ENCODE data around the gene PAQR5.
"Not testable (repeated sequence)": the region's sequence is repeated elsewhere in the genome, so short reads cannot be mapped to it uniquely, and the experiment has no call there.

PAQR5 gene, protein sequence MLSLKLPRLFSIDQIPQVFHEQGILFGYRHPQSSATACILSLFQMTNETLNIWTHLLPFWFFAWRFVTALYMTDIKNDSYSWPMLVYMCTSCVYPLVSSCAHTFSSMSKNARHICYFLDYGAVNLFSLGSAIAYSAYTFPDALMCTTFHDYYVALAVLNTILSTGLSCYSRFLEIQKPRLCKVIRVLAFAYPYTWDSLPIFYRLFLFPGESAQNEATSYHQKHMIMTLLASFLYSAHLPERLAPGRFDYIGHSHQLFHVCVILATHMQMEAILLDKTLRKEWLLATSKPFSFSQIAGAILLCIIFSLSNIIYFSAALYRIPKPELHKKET

DNA sequence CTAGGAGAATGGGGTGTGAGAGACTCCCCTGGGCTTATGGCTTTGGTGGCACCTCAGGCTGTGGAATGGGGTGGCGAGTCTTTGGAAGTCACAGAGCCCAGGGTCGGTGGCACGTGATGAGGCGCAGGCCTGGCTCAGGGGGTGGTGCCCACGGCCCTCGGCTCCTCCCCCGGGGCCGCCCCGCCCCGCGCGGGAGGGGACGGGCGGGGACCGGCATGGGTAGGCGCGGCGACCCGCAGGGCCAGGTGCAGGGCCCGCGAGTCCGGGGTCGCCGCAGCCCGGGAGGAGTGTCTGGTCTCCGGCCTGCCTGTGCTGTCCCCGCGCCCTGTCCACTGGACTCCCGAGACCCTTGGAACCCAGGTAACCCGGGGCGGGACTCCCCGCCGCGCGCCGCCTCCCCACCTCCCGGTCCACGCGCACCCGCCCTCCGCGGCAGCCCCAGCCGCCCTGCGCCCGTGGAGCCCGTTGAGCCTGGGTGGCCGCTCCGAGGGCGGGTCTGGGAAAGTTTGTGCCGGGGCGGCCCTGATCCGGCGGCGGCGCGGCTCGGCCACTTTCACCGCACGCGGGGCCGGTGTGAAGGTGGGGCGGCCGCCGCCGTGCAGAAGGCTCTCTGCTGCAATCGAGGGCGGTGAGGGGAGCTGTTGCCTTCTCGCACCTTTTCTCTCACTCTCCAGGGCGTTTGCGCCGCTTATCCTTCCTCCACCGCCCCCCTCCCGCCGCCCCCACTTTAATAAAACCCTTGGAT lies at the start of gene PAQR5:
Gene PAQR5, plus strand, starts transcription at position 216 of the 745 bp plus-strand sequence. CDS start 61,169 bp downstream, outside the sequence.
- no peak for DNase-seq (ENCODE audit: low read depth in 2 of 2)

DNA sequence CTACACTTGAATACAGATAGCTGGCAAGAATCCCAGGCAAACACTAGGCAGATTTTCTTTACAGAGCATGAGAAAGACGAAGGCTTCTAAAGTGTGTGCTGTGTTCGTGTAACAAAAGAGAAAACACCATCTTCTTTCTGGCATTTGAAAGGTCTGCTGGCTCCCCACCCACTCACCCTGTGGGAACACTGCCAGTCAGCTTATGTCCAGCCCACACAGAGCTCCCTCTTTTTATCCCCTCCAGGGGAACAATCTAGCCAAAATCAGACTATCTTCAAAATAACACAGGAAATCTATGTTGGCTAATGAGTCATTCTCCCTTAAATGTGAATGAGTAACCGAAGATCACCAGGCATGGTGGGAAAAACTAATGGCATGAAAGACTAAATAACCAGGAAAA lies 45.6 kb upstream of the PAQR5 start:
- no peak for DNase-seq (ENCODE audit: low read depth in 2 of 2)

DNA sequence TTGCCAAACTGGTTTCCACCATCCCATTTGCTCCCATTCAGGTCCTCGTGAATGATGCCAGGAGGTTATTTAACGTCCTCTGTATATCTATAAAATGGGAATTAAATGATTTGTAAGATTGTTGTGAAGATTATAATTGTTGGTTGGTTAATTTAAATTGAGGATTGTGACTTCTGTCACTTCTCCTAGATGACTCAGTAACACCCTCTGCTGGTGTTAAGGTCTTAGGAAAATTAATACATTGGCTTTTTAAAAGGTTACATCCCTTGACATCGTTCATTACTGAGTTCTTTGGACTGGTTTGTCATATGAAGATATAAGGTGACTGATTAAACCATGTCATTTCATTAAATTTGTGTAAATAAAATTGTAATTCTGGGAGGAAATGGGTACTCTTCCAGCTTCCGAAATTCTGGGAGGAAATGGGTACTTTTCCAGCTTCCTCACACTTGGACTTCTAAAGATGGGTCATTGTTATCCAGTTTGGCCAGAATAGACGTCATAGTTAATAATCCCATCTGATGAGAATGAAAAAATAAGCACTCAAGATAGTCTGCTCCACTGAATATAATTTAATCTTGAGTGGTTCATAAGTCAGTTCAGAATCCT lies 33.3 kb upstream of the PAQR5 start:
- no peak for DNase-seq (ENCODE audit: low read depth in 2 of 2)

DNA sequence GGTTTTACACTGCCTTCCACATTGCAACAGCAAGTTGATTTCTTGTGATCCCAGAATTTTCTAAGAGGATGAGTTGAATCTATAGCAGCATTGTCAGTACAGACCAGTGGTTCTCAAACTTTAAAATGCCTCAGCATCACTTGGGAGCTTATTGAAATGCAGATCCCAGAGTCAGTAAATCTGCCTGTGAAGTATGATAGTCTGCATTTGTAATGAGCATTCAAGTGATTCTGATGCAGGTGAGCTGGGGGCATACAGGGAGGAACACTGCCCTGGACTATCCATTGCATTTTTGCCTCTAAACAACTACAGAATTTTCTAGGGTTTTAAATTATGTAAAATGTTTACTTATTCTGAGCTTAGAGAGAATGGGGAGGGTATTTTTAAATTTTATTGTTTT lies 27.5 kb upstream of the PAQR5 start:
- DNase-seq (ENCODE audit: low read depth in 2 of 2), result no peak

DNA sequence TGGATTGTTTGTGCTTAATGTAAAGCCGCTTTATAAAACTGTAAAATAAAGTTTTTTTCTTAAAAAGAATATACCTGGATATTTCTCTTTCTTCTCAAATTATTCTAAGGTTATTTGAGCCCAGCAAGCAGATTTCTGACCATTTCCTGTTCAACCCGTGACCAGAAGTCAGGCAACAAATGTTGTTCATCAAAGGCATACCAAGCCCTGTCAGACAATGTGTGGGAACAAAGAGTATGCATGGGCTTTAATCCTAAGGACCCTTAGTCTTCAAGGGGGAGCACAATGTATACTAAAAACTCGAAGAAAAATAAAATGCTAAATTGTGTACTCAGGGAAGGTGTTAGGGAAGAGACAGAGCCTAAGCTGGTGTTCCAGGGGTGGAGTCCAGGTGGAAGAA lies 26.6 kb upstream of the PAQR5 start:
- DNase-seq (ENCODE audit: low read depth in 2 of 2), result no peak

DNA sequence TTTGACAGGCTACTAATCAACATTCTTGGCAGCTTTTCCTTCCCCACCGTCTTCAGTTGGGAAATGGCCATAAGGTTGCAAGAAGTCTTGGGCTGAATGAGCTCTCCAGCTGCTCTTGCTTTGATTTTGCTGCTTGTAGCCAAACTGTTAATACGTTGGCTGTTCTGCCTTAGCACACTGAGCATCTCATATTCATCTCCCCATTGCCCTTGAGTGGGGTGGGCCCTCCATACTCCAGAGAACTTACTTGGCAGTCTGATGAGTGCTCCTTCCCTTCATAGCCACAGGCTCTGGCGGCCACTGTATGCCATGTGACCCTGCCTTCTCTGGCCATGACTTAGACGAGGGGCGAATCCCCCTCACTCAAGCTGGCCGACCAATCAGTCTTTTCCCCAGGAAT lies 25.8 kb upstream of the PAQR5 start:
- no peak for DNase-seq (ENCODE audit: low read depth in 2 of 2)

DNA sequence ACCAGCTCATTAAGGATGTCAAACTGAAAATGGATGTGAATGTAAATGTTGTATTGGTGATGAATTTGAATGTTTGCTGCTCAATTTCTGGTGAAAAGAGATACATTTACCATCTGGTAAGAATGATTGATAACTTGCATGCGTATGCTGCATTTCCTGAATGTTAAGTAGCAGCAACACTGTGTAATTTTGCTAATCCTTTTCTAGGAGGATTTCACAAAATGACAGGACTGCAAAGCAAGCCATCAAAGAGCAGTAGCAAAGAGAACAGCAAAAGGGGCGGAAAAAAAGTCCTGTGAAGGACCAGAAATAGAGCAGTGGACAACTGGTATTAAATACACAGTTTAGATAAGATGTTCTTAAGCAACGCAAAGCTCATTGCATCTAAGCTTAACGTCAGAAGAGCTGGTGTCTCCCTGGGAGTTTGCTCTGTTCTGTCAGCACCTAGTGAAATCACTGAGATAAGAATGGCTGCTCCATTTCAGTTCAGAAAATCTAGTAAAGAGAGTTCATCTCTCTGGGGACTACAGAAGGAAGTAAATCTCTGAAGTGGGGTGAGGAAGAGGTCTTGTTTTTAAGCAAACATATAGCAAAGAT lies 23.5 kb upstream of the PAQR5 start:
- no peak for DNase-seq (ENCODE audit: low read depth in 2 of 2)

DNA sequence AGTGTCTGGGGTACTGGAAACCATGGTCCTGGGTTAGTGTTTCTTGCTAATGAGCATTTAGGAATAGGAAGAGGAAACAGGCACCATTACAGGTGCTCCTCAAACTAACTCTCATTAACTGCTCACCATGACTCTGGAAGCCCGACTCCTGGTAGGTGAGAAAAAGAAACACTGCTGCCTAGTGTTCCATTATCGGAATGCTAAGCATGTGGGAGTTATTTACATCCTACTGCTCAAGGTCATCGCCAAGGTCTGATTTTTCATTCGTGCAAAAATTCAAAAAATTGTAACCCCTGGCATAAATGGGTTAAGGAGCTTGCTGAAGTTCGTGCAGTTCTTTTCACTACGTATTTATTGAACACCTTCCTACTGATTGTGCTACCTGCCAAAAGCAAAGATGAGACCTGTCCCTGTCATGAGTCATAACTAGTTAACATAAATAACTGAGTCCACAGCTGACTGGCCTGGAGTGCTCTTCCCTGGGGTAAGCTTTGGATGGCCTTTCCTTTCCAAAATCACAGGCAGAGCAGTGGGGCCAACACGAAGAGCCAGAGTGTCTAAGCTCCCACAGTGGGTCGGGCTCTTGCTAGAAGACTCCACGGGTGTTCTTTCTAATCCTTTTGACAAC lies 22.7 kb upstream of the PAQR5 start:
- DNase-seq (ENCODE audit: low read depth in 2 of 2), result no peak

DNA sequence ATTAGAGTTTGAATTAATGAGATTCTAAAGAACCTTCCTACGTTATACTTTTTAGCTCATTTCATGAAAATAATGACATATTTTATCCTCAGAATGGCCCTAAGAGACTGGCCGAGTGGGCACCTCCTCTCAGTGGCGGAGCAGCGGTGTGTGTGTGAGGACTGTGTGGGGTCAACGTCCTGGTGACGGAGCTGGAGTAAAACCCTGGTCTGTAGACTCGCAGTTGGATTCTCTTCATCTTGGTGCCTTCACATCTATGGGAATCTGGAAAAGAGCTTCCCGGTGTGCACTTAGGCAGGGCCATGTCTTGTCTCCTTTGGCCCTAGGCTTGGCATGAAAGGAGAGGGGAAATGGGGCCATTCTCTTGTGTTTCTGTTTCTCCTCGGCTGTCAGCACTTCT lies 21.4 kb upstream of the PAQR5 start:
- DNase-seq (ENCODE audit: low read depth in 2 of 2), result no peak

DNA sequence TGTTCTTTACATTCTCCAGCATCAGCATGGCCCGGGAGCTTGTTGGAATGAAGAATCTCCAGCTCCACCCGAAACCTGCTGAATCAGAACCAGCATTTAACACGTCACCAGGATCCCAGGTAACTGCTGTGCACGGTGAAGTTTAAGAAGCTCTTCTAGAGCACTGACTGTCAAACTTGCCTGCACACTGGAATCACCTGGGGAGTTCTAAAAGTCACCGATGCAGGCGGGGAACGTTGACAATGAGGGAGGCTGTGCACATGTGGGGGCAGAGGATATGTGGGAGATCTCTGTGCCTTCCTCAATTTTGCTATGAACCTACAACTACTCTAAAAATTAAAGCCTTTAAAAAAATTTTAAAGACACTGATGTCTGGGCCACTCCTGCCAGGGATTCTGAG lies 19.1 kb upstream of the PAQR5 start:
- DNase-seq (ENCODE audit: low read depth in 2 of 2), result no peak

DNA sequence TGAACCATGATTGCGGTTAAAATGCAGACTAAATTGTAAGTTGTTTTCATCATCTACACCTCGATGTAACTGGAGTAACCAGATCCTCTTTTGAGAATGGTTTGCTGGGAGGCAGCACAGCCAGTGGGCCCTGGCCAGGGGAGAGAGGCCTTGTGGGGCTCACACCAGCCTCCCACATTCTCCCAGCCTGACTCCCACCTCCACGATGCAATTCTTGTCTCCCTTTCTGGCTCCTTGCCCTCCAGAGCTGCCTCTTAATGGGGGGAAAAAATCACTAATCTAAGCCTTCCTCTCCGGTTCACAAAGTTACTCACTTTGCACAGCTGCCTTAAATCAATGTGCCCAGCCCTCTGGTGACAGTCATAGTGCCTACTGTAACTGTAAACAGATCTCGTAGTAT lies 17.9 kb upstream of the PAQR5 start:
- no peak for DNase-seq (ENCODE audit: low read depth in 2 of 2)

DNA sequence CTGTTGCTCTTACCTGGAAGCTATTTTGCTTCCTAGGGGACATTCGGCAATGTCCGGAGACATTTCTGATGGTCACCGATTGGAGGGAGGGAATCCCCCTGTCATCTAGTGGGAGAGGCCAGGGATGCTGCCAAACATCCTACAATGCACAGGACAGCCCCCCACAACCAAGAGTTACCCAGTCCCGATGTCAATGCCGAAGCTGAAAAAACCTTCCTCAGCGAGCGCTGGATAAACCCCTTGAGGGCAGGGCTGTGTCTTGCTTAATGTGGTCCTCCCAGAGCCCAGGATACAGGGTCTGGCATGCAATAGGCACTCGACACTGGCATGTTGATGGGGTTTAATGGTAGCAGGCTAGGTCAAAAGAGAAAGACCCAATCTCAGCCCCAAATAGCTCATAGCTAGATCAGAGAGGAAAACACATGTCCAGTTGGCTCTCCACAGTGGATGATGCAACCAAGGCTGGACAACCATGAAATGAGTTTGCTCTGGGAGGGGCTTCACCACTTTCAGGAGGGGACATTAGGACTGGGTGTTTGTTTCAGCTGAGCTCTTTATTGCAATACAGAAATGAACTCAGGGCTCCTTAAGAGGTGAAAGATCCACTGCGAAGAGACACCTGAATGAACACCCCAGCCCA lies 16.5 kb upstream of the PAQR5 start:
- no peak for DNase-seq (ENCODE audit: low read depth in 2 of 2)

DNA sequence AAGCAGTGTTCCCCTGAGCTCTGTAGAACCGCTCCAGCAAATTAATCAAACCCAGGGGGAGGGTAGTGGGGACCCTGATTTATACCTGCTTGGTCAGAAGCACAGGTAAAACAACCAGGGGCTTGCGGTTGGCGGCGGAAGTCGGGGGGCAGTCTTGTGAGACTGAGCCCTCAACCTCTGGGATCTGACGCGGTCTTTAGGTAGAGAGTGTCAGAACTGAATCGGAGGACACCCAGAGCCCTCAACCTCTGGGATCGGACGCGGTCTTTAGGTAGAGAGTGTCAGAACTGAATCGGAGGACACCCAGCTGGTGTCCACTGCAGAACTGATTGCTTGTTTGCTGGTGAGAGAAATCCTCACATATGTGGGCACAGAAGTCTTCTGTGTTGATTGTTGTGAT lies 12.9 kb upstream of the PAQR5 start:
- DNase-seq (ENCODE audit: low read depth in 2 of 2), result no peak

DNA sequence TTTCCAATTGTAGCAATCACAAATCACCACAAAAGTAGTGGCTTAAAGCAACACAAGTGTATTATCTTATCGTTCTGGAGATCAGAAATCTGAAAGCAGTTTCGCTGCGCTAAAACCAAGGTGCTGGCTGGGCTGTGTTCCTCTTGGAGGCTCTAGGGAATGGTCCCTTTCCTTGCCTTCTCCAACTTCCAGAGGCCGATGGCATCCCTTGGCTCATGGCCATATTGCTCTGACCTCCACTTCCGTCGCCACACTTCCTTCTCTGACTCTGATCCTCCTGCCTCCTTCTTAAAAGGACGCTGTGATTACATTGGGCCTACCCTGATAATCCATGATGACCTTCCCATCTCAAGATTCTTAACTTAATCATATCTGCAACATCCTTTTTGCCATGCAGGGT lies 10.7 kb upstream of the PAQR5 start:
- no peak for DNase-seq (ENCODE audit: low read depth in 2 of 2)

DNA sequence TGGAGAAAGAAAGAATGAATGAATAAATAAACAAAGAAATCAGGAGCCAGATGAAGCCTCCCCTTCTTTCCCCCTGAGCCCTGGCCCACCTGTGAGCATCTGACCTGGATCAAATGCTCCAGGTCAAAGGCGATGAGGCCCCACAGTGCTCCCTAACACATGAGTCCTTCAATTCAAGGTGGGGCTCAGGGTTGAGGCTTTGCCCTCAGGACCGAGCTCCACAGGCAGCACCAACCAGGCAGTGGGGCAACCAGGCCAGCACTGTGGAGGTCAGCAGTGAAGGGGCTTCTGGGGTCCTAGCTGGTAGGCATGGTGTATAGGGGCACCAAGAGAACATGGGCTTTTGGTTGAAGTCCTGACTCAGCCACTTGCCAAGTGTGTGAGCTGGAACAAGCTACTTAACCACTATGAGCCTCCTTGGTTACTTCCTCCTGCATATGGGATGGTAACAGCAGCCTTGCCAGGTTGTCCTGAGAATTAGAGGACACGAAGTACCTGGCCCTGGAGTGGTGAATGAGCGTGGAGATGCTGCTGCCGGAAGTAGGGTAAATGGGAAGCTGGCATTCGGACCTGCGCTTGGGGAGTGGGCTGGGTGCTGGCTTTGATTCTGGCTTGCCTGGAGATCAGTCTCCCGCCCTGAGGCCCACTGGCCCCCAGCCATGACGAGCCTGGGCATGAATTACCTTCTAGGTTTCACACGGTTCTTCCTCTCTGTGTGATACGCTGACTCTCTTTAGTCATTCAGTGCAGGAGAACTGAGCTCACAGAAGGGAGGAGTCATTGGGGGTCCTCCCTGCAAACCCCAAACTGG lies 10.0 kb upstream of the PAQR5 start:
- DNase-seq (ENCODE audit: low read depth in 2 of 2), result no peak

DNA sequence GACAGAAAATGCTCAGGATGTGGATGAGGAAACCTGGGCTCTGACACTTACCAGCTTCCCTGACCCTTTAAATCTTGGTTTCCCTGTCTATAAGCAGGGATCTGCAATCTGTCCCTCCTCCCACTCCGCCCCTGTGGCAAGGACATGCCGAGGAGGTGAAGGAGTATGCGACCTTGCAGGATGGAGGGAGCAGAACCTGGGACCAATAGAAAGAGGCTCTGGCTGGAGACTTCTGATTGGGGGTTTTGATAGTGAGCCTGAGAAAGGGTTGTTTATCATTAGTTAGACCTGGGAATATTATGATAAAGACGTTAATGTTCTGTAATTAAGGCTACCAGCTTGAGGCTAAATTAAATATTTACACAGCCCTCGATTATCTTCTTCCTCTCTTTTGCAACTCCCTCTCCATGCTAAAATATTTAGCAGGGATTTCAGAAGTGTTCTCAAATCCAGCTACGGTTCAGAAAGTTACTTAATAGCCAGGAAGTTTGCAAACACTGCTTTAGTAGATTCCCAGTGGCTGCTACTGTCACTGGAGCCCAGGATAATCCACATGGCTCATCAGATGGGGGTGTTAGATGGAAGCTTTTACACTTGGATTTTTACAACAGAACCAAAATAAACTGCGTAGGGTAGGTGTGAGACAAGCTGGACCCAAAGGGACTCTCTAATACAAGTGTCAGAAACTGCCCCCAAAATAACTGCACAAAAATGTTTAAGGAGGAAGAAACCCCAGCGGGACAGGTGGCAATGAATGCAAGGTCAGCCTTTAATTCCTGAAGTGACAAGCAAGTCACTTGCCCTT lies 9.2 kb upstream of the PAQR5 start:
- no peak for DNase-seq (ENCODE audit: low read depth in 2 of 2)

DNA sequence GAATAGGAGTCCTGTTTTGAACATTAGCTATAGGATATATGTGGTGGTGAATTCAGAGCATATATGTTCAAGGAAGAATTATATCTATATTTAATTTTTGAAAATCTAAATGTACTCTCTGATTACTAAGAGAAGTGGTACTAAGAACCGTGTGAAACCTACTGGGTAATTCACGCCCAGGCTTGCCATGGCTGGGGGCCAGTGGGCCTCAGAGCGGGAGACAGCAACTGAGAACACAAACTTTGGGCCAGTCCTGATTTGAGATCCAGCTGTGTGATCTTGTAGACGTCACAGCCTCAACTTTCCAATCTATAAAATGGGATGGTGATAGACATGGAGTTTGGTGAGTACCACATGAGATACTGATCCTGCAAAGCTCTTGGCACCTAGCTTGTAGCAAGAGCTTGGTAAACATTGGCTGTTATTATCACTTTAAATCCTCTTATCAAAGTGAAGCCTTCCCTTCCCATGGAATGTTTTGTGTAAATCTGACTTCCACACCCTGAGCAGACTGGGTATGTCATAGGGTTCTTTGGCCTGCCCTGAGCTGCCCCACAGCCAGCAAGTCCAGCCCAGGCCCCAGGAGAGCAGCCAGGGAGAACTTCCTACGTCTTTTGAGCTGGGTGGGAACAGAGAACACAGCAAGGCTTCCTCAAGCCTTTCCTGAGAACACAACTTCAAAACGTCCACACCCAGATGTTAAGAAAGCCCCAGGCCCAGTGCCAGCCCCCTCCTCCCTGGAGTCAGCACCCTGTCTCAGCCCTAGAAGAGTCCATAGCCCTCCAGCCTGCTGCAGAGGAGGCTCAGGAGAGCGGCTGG lies 8.2 kb upstream of the PAQR5 start:
- no peak for DNase-seq (ENCODE audit: low read depth in 2 of 2)

DNA sequence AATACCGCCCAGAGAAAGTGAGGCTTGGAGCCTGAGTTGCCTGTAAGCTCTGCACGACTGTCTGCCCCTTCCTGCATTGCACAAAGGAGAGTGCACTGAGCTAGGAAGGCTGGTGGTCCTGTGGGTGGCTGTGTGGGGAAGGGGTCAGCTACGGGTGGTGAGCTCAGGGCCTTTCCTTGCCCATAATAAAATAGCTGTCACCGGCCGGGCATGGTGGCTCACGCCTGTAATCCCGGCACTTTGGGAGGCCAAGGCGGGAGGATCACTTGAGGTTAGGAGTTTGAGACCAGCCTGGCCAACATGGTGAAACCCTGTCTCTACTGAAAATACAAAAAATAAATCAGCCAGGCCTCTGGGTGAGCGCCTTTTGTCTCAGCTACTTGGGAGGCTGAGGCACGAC lies 7.1 kb upstream of the PAQR5 start:
- not testable (repeated sequence) for DNase-seq (ENCODE audit: low read depth in 2 of 2)

DNA sequence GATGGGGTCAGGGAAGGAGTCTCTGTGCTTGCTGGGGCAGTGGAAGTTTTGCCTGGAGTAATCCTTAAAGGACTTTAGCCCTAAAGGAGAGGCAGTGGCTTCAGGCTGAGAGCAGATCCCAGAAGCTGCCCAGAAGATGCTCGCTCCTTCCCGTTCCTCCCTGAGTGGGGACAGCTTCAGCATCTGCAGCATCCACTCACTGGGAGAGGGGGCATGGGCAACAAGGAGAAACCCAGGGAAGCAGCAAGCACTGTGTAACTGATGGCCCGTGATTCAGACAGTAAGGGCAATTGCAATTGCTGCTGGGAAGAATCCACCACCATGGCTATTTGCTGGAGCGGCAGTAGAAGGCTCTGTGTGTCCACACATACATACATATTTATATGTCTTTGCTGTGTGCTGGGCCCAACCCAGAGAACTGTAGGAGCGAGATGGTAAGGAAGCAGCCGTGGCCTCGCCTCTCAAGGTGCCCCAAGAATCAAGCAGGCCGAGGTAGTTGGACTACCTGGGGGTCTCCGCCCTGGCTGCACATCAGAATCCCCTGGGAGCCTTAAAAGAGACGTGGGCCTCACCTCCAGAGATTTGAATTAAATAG lies 5.8 kb upstream of the PAQR5 start:
- DNase-seq (ENCODE audit: low read depth in 2 of 2), result no peak

Data from stimulated activated CD8-positive, alpha-beta memory T cell treated with anti-CD3 and anti-CD28 coated beads, Interleukin-2, amount 100 ng/mL, for 48 hours (primary cell).